K562 (cell line): ENCODE measurements around the gene SMARCA1. TPM values are rescaled to one million over a fixed set of nuclear protein-coding genes. Genes with fewer than 3 reads are reported as not detected.
A peak's percentile ranks its signal among the peaks of the same experiment; 100 is the strongest.

Source experiments
- ATAC-seq: fragments of 200-7000 bp; cut with Tn5 transposase; 3 replicates; pipeline ENCODE4 v1.9.1; 2020; ENCODE audit warnings: moderate library complexity
- BruUV-seq: library from RNA; stranded (reverse); fragments of 400-500 nt; replicated peaks from 2 replicates; lab custom pipeline; 2021; lab: Mats Ljungman, UMichigan
- CTCF ChIA-PET: fragments of 300-600 bp; formaldehyde crosslinking; extraction: SDS; loops from one replicate; lab custom pipeline; 2021; ENCODE audit warnings: low intra/inter-chr PET ratio; lab: Yijun Ruan, JAX
- POLR2A ChIA-PET: fragments of 300-600, 350-650 bp; sonication (Branson Sonifier 250); formaldehyde crosslinking; extraction: SDS; loops from one replicate; lab custom pipeline; 2021; ENCODE audit warnings: antibody characterized with exemption, inconsistent platforms; lab: Yijun Ruan, JAX
- DNase-seq, 4 experiments: peaks; one replicate each; pipeline versions ENCODE4 v3.0.0 to v3.0.0-alpha.2; 2011 to 2018; ENCODE audit warnings: low spot score in 3 of 4, mixed read lengths in 3 of 4; ENCODE audit errors: extremely low read depth in 1 of 4
- FAIRE-seq: peaks from 2 replicates; lab custom pipeline; 2011; peaks lifted over from hg19 to GRCh38; lab: Jason Lieb, UNC
- H2AFZ ChIP-seq: 2 replicates; pipeline ENCODE4 v1.6.0; 2011; ENCODE audit warnings: low read depth, low read length, control low read depth, inconsistent platforms
- H3K27ac ChIP-seq: fragments of 200-600 bp; 3 replicates; pipeline ENCODE4 v1.8.0; 2011; ENCODE audit warnings: low read depth, mild to moderate bottlenecking, control low read depth, inconsistent platforms, low read length, moderate library complexity, mixed read lengths; ENCODE audit errors: extremely low read depth
- H3K27me3 ChIP-seq, 2 experiments: fragments of 300-600 bp in 1 of 2; 2 replicates in 1 of 2; 3 replicates in 1 of 2; pipeline versions ENCODE4 v1.6.0 to v1.8.0; 2011; ENCODE audit warnings: inconsistent platforms in 2 of 2, low read length in 2 of 2, mild to moderate bottlenecking in 1 of 2, mixed read lengths in 1 of 2, moderate library complexity in 1 of 2; ENCODE audit not compliant: control insufficient read depth in 2 of 2, insufficient read depth in 2 of 2
- H3K36me3 ChIP-seq: fragments of 300-600 bp; 3 replicates; pipeline ENCODE4 v1.8.0; 2011; ENCODE audit warnings: mild to moderate bottlenecking, low read length, inconsistent platforms; ENCODE audit not compliant: control insufficient read depth, insufficient read depth
- H3K4me1 ChIP-seq, 2 experiments: fragments of 200-600 bp in 1 of 2; replicated peaks in 1 of 2; 2 replicates in 1 of 2; 3 replicates in 1 of 2; pipeline versions ENCODE4 v1.5.1 to v1.8.0; 2011; ENCODE audit warnings: inconsistent platforms in 2 of 2, low read length in 2 of 2, mild to moderate bottlenecking in 1 of 2, mixed read lengths in 1 of 2, moderate library complexity in 1 of 2; ENCODE audit not compliant: control insufficient read depth in 2 of 2, insufficient read depth in 2 of 2
- H3K4me2 ChIP-seq: 2 replicates; pipeline ENCODE4 v1.6.1; 2011; ENCODE audit warnings: low read length, control low read depth, inconsistent platforms, mixed read lengths; ENCODE audit not compliant: insufficient read depth
- H3K4me3 ChIP-seq: fragments of 200-600 bp; sonication (generic), shearing (Covaris generic); 2 replicates; pipeline ENCODE4 v1.5.1; 2016; ENCODE audit warnings: control low read depth, inconsistent platforms
- H3K79me2 ChIP-seq: fragments of 200-600 bp; 3 replicates; pipeline ENCODE4 v1.8.0; 2011; ENCODE audit warnings: low read length, inconsistent platforms; ENCODE audit not compliant: control insufficient read depth, insufficient read depth
- H3K9ac ChIP-seq, 2 experiments: 2 replicates each; pipeline versions ENCODE4 v1.6.0 to v1.6.1; 2011; ENCODE audit warnings: low read depth in 2 of 2, low read length in 2 of 2, control low read depth in 1 of 2, inconsistent platforms in 1 of 2, mild to moderate bottlenecking in 1 of 2, mixed read lengths in 1 of 2; ENCODE audit not compliant: insufficient read depth in 1 of 2
- H3K9me1 ChIP-seq: one replicate; pipeline ENCODE4 v1.6.0; 2011; ENCODE audit warnings: inconsistent platforms, mild to moderate bottlenecking, low read length, moderate library complexity; ENCODE audit not compliant: control insufficient read depth, insufficient read depth
- H3K9me3 ChIP-seq: replicated peaks from 2 replicates; pipeline ENCODE4 v1.5.1; 2011; ENCODE audit warnings: low read depth, low read length, inconsistent platforms; ENCODE audit not compliant: control insufficient read depth, insufficient read depth
- H4K20me1 ChIP-seq: replicated peaks from 2 replicates; pipeline ENCODE4 v1.6.1; 2011; ENCODE audit warnings: low read length, inconsistent platforms, mixed read lengths; ENCODE audit not compliant: control insufficient read depth, insufficient read depth
- BCL6 ChIP-seq: fragments of 250-450 bp; sonication (Bioruptor Pico); IDR thresholded peaks from 2 replicates; pipeline ENCODE4 v1.4.0; 2020
- CREM ChIP-seq: IDR thresholded peaks from 2 replicates; pipeline ENCODE4 v1.6.1; 2014; ENCODE audit warnings: antibody characterized with exemption, low read depth
- GTF2E2 ChIP-seq: fragments of 200-800 bp; sonication (Bioruptor generic); IDR thresholded peaks from 2 replicates; pipeline ENCODE4 v1.6.1; 2016; ENCODE audit warnings: missing genetic modification characterization, missing compliant biosample characterization
- L3MBTL2 ChIP-seq: fragments of 450-650 bp; IDR thresholded peaks from 2 replicates; pipeline ENCODE4 v1.6.1; 2016; ENCODE audit warnings: mild to moderate bottlenecking, moderate library complexity
- MNT ChIP-seq, 2 experiments: fragments of 450-650 bp; conservative IDR thresholded peaks; 2 replicates each; pipeline ENCODE4 v1.6.1; 2017; ENCODE audit warnings: mild to moderate bottlenecking in 2 of 2, moderate library complexity in 2 of 2
- TFAM ChIP-seq: fragments of 250-450 bp; sonication (Bioruptor Pico); conservative IDR thresholded peaks from 2 replicates; pipeline ENCODE4 v1.5.0; 2021; ENCODE audit warnings: mild to moderate bottlenecking, moderate library complexity
- ZNF133 ChIP-seq: fragments of 250-450 bp; sonication (Bioruptor Pico); IDR thresholded peaks from 2 replicates; pipeline ENCODE4 v1.4.0; 2020; ENCODE audit warnings: mild to moderate bottlenecking
- WGBS: fragments of 100-300 bp; shearing (Covaris generic); methylation state at CpG from one replicate; pipeline ENCODE4 v1.1.6; 2016; ENCODE audit warnings: low coverage, mixed read lengths; ENCODE audit not compliant: insufficient coverage; ENCODE audit errors: missing lambda C conversion rate; 5-methylcytosine and 5-hydroxymethylcytosine counted together
- in situ Hi-C: fragments of 300-500 bp; cut with MboI; formaldehyde crosslinking; loops from 4 replicates; pipeline ENCODE4 v1.15.0; 2018; ENCODE audit warnings: inconsistent platforms, mixed read lengths
- intact Hi-C: fragments of 100-400 bp; cut with micrococcal nuclease; formaldehyde crosslinking; loops from 2 replicates; pipeline ENCODE4 v1.14.2; 2022
- polyA plus RNA-seq, 8 experiments: library from polyadenylated mRNA; depleted of rRNA in 4 of 8; stranded (reverse) in 5 of 8; unstranded in 3 of 8; fragments of >200 nt; fragmentation: Nextera tagmentation in 2 of 8; fragmentation: Illumina TruSeq in 1 of 8; extraction: Ambion mirVana in 2 of 8; extraction: Trizol in 1 of 8; gene quantifications; 2 replicates each; pipeline versions ENCODE4 v1.2.1 to v1.2.3, GENCODE V29; 2011 to 2014; ENCODE audit warnings: inconsistent platforms in 1 of 8, missing spikeins in 1 of 8
- total RNA-seq, 7 experiments: library from RNA; depleted of rRNA in 6 of 7; stranded (reverse); fragments of >200 nt in 6 of 7; fragmentation: Illumina TruSeq in 2 of 7; extraction: Trizol in 2 of 7; gene quantifications; 2 replicates each; pipeline versions ENCODE4 v1.2.1 to v1.2.3, GENCODE V29; 2011 to 2021; ENCODE audit warnings: low replicate concordance in 1 of 7
- TF ChIP-seq, protein P1 (sequence below): fragments of 200-800 bp; sonication (Bioruptor generic); IDR thresholded peaks from 2 replicates; pipeline ENCODE4 v1.6.1; 2017; ENCODE audit warnings: missing genetic modification characterization, missing compliant biosample characterization
- TF ChIP-seq, protein P2 (sequence below): sonication (generic); formaldehyde crosslinking; IDR thresholded peaks from 2 replicates; pipeline ENCODE4 v1.8.0; 2023; ENCODE audit warnings: mild to moderate bottlenecking, missing genetic modification reagents
- TF ChIP-seq, protein P3 (sequence below), 2 experiments: IDR thresholded peaks; 2 replicates each; pipeline ENCODE4 v1.6.1; 2011; ENCODE audit warnings: borderline replicate concordance in 1 of 2, control low read depth in 1 of 2, low read depth in 1 of 2, low read length in 1 of 2, mild to moderate bottlenecking in 1 of 2, mixed read lengths in 1 of 2, moderate library complexity in 1 of 2; ENCODE audit not compliant: insufficient read depth in 1 of 2, insufficient read length in 1 of 2, poor library complexity in 1 of 2, severe bottlenecking in 1 of 2; ENCODE audit errors: extremely low read depth in 1 of 2

The SMARCA1 gene
- total and polyA plus RNA-seq, 9 of the 15 experiments (the other 6 are each of a cell fraction or from before 2014, with no cell fraction given) = 0.42 to 3.0 (median 2.0) TPM

GRCh38 chrX:129544780-129545179 lies 21.5 kb upstream of the SMARCA1 start (continued):
- no peak for TF ChIP-seq ZNF133 (CRISPR knock-in tag)

GRCh38 chrX:129540722-129541184 lies 17.5 kb upstream of the SMARCA1 start:
- in situ Hi-C loops (no loop called here), intact Hi-C loops (no loop called here)
- H2AFZ ChIP-seq = peak overlapping the region; percentile 74
- H3K27me3 ChIP-seq = no peaks in the 10 kb centered on the region
- ATAC-seq (peak; percentile 79), DNase-seq (peak in 2 of 4 experiments; percentile 22 to 33), FAIRE-seq (no peak)
- H4K20me1 ChIP-seq = no peaks in the 10 kb centered on the region
- CTCF ChIA-PET = interaction anchor here (0.6 kb wide), 1 partner anchor 60 kb away, joined by 3 read pairs; no protein-coding TSS in a partner anchor
- no peaks in the 10 kb centered on the region for H3K9me3 ChIP-seq
- BruUV-seq = no TSS peak
- H3K27ac ChIP-seq = peak overlapping the region; percentile 68; the same call in 2 of the 3 replicates
- H3K4me3 ChIP-seq = peak overlapping the region; percentile 82
- 3% methylated on average over 13 of the region's 14 CpGs for WGBS
- H3K4me2 ChIP-seq = peak overlapping the region; percentile 92
- peaks cover 12% of the 10 kb centered on the region for H3K79me2 ChIP-seq
- POLR2A ChIA-PET = interaction anchor here (1.1 kb wide), 1 partner anchor 17 kb away, joined by 5 read pairs; no protein-coding TSS in a partner anchor
- H3K4me1 ChIP-seq = peaks cover 0 to 7% of the 10 kb centered on the region in 2 experiments; a peak in 2 of 5 replicates
- peaks cover 9% of the 10 kb centered on the region for H3K36me3 ChIP-seq
- H3K9me1 ChIP-seq = no peaks in the 10 kb centered on the region
- H3K9ac ChIP-seq = peak overlapping the region; percentile 73 to 91
- TF ChIP-seq, protein P1, sequence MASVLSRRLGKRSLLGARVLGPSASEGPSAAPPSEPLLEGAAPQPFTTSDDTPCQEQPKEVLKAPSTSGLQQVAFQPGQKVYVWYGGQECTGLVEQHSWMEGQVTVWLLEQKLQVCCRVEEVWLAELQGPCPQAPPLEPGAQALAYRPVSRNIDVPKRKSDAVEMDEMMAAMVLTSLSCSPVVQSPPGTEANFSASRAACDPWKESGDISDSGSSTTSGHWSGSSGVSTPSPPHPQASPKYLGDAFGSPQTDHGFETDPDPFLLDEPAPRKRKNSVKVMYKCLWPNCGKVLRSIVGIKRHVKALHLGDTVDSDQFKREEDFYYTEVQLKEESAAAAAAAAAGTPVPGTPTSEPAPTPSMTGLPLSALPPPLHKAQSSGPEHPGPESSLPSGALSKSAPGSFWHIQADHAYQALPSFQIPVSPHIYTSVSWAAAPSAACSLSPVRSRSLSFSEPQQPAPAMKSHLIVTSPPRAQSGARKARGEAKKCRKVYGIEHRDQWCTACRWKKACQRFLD (CRISPR knock-in tag) = no peak
- TF ChIP-seq, protein P2, sequence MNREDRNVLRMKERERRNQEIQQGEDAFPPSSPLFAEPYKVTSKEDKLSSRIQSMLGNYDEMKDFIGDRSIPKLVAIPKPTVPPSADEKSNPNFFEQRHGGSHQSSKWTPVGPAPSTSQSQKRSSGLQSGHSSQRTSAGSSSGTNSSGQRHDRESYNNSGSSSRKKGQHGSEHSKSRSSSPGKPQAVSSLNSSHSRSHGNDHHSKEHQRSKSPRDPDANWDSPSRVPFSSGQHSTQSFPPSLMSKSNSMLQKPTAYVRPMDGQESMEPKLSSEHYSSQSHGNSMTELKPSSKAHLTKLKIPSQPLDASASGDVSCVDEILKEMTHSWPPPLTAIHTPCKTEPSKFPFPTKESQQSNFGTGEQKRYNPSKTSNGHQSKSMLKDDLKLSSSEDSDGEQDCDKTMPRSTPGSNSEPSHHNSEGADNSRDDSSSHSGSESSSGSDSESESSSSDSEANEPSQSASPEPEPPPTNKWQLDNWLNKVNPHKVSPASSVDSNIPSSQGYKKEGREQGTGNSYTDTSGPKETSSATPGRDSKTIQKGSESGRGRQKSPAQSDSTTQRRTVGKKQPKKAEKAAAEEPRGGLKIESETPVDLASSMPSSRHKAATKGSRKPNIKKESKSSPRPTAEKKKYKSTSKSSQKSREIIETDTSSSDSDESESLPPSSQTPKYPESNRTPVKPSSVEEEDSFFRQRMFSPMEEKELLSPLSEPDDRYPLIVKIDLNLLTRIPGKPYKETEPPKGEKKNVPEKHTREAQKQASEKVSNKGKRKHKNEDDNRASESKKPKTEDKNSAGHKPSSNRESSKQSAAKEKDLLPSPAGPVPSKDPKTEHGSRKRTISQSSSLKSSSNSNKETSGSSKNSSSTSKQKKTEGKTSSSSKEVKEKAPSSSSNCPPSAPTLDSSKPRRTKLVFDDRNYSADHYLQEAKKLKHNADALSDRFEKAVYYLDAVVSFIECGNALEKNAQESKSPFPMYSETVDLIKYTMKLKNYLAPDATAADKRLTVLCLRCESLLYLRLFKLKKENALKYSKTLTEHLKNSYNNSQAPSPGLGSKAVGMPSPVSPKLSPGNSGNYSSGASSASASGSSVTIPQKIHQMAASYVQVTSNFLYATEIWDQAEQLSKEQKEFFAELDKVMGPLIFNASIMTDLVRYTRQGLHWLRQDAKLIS (CRISPR knock-in tag) = no peak
- TF ChIP-seq, protein P3, sequence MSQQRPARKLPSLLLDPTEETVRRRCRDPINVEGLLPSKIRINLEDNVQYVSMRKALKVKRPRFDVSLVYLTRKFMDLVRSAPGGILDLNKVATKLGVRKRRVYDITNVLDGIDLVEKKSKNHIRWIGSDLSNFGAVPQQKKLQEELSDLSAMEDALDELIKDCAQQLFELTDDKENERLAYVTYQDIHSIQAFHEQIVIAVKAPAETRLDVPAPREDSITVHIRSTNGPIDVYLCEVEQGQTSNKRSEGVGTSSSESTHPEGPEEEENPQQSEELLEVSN (IDR thresholded peaks at IDR 0.05; ENCODE audit: borderline replicate concordance in 1 of 2, extremely low read depth in 1 of 2, insufficient read depth in 1 of 2, insufficient read length in 1 of 2, low read depth in 1 of 2, low read length in 1 of 2, poor library complexity in 1 of 2, severe bottlenecking in 1 of 2) = peak in 1 of 2 experiments; percentile 44
- TF ChIP-seq BCL6 (CRISPR knock-in tag) (no peak), L3MBTL2 (peak; percentile 38; the same call in 1 of the 2 replicates), CREM (0 out of 2 replicates have a peak, but pooled peaks have one; percentile 13), TFAM (no peak), MNT (conservative IDR thresholded peaks at IDR 0.05) (0 out of 4 replicates have a peak, but pooled peaks of 1 of the 2 experiments have one; percentile 7), GTF2E2 (tag) (0 out of 2 replicates have a peak, but pooled peaks have one; percentile 43)
